GM21423 (cell line): ENCODE results near the gene PCCA.
"Not testable (repeated sequence)": the region's sequence is repeated elsewhere in the genome, so short reads cannot be mapped to it uniquely, and the experiment has no call there.

ENCODE experiments used
- ATAC-seq: cut with Tn5 transposase; IDR thresholded peaks from one replicate; pipeline ENCODE4 v1.9.1; 2021; ENCODE audit warnings: mild to moderate bottlenecking, moderate library complexity; ENCODE audit not compliant: unreplicated experiment

Gene PCCA

DNA sequence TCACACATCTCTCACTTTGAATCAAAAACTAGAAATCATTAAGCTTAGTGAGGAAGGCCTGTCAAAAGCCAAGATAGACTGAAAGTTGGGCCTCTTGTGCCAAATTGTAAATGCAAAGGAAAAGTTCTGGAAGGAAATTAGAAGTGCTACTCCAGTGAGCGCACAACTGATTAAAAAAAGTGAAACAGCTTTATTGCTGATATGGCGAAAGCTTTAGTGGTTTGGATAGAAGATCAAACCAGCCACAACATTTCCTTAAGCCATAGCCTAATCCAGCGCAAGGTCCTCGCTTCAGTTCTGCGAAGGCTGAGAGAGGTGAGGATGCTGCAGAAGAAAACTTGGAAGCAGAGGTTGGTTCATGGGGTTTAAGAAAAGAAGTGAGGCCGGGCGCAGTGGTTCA, 7.6 kb downstream of the PCCA start:
- no peak for ATAC-seq

DNA sequence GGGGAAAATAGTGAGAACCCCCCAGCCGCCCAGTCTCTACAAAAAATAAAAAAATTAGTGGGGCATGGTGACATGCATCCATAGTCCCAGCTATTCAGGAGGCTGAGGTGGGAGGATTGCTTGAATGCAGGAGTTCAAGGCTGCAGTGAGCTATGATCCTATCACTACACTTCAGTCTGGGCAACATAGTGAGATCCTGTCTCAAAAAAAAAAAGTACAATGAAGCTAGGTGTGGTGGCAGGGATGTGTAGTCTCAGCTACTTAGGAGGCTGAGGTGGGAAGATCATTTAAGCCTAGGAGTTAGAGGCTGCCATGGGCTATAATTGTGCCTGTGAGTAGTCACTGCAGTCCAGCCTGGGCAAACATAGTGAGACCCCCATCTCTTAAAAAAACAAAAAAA, 8.9 kb downstream of the PCCA start:
- ATAC-seq, result no peak

DNA sequence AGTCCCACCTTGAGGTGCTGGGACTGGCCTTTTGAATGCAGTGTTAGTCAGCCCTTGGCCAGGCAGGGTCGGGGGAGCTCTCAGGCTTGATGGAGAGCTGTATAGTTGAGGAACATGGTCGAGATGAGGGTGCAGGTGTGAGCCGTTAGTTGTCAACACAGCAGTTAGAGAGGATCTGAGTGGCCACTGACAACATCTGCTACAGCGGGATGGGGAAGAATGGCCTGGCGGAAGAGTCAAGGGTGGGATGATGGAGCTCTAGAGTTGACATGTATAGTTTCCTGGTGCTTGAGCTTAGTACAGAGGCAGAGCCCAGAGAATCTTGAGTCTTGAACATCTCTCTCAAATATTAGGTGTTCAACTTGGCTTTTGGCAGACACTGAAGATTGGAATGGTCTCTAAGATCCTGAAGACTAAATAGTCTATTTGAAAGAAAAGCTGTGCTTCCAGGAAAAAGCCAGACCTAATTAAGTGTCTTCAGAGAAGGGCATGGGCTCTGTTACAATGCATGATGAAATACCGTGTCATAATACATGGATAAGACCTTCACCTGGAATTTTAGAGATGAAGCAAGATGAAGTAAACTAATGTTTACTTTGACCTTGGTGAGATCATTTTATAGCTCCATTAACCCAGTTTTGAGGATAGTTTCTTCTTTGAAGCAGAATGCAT, 9.7 kb downstream of the PCCA start:
- ATAC-seq, result no peak

DNA sequence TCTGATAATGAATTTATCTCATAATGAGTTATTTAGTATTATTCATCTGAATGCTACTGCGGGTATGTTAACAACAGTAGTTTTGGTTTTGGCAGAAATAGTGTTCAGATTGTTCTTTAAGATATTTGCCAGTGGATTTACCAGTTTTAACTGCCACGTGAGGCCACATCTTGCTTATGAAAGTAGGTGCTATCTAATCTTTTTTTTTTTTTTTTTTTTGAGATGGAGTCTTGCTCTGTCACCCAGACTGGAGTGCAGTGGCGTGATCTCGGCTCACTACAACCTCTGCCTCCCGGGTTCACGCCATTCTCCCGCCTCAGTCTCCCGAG, 10.2 kb downstream of the PCCA start:
- ATAC-seq, result not testable (repeated sequence)

DNA sequence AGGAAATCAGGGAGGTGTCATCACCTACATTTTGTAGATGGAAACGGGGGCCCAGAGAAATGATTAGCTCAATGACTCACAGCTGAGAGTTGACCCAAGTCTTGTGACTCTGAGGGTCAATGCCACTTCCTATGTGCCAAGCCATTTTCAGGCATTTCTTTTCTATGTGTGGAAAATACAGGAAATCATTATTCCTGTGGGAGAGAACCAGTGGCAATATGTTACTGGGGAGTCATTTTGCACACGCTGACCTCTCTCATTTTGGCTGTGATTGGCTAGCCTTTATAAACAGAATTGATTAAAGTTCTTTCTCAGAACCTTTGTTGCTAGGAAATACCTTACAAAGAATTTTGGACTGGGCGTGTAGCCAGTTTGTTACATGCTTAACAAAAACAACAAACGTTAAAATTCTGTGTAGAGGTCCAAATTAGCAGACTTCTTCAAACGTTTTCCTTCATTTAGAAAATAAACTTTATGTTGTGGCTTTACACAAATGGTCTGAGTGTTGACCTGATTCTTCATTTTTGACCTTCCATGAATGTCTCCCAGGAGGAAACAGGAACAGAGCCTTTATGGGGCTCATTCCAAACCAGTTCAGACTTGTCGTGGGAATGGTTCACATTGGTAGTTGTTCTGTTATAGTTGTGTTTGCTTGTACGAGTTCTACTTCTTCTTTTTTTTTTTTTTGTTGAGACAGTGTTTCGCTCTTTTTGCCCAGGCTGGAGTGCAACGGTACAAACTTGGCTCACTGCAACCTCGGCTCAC, 11.4 kb downstream of the PCCA start:
- ATAC-seq, result no peak

DNA sequence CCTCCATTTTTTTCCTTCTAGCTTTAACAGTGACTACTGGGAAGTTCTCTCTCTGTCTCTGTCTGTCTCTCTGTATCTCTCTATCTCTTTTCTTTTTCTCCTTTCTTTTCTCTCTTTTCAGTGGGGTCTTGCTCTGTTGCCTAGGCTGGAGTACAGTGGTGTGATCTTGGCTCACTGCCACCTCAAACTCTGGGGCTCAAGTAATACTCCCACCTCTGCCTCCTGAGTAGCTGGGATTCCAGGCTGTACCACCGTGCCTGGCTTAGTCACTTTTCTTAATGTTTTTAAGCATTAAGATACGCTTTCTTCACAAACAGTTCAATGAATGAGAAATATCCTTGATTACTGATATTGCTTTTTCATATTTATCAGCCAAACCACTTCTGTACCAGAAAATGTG, 13.1 kb downstream of the PCCA start:
- no peak for ATAC-seq

DNA sequence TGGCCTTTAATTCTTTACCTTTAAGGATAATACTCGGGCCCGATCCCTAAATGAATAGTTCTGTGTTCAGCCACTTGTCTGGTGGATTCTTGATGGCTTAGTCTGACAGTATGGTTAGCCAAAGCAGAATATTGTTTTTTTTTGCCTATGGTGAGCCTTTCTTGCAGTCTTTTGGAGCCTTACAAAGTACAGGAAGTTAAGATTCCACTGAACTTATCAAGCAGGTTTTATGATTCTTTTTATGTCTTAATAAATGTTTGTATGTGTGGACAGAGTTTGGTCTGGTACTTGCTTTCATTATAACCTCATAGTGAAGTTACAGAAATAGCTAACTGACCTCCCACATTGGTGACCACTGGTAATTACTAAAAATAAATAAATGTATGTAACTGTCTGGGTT, 17.1 kb downstream of the PCCA start:
- no peak for ATAC-seq

DNA sequence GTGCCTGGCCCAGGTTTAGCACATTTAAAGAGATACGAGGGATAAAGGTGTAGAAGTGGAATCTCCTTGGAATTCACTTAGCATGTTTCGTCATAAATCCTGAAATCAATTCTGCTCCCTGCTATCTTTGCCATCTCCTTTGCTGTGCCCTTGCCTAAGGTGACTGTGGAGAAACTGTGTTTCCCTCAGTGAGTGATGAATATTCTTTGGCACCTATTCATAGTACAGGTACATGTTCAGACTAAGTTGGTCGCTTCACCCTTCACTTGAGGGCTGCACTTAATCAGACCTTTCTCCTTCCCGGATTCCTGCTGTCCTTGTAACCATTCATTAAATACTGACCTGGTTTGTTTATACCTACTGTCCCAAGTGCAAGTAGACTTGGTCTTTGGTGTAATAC, 17.8 kb downstream of the PCCA start:
- ATAC-seq, result no peak

DNA sequence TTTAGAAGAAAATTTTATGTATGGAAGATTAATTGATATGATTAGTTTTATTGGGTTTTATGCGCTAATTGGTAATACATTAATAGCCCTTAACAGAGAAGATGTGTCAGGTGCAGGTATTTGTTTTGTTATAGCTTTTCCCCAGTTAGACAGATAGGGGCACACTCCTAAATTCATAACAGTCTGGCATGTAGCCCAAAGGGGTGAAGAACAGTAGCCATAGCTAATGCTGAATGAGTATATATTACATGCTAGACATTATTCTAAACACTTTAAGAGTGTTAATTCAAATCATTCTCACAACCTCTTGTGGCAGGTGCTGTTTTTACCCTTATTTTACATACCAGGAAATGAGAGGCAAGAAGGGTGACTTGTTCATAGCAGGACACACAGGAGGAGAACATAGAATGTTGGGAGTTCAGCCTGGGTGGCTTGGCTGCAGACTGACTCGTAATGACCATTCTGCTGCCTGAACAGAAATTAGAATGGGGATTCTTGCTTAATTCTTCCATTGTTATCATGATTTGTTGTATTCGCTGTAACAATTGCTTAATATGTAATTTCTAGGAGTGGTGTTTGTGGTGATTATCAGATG, 20.1 kb downstream of the PCCA start:
- peak; percentile 77 for ATAC-seq

DNA sequence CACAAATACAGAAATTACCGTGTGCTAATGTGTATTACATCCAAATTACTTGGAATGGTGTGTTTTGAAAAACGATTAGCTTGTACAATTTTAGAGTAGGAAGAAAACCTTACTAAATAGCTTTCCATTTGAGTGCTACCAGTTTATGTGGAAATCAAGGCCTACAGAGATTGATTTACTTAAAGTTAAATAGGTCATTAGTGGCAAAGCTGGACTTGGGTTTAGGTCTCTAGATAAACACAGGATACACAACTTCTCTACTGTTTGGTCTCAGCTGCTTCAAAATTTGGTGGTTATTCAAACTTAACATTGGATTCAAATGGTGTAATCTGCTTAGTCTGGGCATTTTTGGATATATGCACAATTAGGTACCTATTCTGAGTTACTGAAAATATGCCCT, 21.4 kb downstream of the PCCA start:
- no peak for ATAC-seq

DNA sequence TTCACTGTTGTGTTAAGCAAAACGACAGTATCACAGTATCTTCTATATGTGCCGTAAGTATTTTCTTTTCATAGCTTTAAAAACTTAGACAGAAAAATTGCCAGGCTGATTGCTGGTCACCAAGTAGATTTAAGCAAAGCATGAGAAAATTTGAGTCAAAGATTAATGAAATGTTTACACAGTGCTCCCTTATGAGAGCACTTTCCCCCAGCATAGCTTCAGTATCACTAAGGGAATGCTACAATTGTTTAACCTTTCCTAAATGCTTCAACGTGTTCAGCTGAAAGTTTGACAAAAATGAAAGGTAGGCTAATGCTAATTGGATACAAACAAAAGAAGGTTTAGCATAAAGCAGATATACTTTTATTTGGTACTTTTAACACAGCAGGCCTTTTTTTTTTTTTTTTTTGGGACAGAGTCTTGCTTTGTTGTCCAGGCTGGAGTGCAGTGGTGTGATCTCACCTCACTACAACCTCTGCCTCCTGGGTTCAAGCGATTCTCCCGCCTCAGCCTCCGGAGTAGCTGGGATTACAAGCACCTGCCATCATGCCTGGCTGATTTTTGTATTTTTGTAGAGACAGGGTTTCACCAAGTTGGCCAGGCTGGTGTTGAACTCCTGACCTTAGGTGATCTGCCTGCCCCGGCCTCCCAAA, 23.4 kb downstream of the PCCA start:
- no peak for ATAC-seq

DNA sequence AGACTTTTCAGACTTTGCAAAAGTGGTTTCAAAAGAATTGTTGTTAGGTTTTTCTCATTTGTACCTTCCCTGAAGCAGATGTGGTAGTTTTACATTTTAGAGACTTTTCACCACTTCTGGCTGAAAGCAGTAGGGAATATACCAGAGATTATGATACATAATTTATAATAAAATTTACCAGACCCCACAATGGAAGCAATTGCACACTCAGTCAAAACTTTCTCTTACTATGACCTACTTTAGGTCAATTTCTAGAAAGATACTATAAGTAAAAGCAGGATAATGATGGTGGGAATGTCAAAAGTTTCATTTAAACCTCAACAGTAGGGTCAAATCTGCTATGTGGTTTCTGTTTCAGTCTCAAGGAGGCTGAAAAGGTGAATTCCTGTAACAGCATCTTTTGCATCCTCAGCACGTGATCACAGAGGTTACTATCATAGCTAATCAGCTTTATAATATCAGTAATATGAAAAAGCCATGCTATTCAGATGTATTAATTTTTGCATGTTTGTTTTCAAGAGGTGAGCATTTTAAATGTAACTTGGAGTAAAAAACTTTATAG, 26.9 kb downstream of the PCCA start:
- ATAC-seq, result peak; percentile 81

DNA sequence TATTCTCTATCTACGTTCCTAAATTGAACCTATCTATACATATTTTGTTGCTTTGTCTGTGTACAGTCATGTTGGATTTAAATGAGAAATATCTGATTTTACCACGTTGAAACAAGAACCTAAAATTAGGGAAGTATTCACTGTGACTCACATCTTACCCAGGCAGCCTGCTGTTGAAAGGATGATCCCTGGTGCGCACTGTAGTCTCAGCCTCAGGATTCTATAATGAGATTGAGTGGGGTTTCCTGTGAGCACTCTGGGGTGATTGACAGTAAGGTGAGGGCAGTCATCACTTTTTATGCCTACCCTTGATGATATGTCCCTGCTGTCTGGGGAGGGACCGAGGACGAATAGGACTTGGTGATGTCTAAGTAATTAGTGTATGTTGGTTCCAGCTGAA, 35.4 kb downstream of the PCCA start:
- ATAC-seq, result no peak

DNA sequence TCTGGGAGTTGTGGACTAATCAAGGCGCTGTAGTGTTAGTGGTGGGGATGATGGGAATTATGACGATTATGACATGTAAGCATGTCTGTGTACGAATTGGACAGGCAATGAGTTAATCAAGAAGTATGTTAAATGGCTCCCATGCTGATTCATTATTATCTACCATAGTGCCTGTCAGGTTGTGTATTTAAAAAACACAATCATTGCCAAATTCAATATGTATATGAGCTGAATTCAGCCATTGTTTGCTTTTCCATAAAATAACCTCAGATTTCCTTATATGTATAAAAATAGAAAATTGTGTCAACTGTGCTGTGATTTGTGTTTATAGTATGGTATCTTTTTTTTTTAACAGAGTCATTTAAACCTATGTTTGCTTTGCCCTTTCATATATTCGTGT, 37.1 kb downstream of the PCCA start:
- no peak for ATAC-seq

DNA sequence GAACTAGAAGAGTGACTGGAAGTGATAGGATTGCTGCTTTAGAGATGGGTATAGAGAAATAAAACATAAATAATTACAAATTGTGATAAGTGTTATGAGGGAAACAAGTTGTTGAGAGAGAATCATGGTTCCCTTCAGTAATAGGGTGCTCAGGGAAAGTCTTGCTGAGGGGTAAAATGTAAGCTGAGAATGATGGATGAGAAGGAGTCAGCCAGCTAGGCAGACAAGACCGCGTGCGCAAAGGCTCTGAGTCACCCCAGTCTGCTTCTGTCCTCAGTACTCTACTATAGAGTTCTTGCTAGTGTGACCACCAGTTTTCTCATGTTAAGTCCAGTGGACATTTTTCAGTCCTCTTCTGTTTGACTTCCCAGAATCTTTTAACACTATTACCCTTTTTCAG, 39.5 kb downstream of the PCCA start:
- ATAC-seq, result no peak

DNA sequence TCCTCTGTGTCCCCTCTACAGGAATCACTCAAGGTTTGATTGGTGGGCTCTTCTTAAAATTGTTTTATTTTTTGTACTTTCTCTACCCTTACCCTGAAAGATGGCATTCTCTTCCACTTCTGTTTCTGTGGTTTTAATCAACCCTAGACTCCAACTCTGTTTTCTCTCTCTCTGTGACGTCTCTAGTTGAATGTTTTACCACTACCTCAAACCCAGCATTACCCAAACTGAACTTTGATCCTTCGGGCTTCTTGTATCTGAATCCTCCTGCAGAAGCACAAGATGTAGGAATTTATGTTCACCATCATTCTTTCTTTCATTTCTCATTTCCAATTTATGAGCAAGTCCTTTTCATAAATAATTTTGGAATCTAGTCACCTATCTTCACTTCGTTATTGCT, 39.9 kb downstream of the PCCA start:
- ATAC-seq, result no peak

DNA sequence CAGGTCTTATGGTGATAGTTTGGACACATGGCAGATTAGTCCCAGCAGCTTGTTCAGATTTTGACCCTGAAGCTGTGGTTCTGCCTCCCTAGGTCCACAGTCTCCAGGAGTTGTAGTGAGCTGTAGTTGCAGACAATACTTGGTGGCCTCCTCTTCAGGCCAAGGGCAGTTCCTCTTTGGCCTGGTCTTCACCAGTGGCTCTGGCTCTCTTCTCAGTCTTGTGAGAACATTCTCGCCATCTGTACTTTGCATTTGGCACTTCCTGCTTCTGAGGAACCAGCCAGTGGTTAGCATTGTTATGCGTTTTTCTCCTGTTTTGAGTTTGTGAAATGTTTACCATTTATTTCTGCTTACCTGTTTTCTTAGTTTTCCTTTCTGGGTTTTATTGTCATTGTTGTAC, 40.7 kb downstream of the PCCA start:
- peak; percentile 92 for ATAC-seq

DNA sequence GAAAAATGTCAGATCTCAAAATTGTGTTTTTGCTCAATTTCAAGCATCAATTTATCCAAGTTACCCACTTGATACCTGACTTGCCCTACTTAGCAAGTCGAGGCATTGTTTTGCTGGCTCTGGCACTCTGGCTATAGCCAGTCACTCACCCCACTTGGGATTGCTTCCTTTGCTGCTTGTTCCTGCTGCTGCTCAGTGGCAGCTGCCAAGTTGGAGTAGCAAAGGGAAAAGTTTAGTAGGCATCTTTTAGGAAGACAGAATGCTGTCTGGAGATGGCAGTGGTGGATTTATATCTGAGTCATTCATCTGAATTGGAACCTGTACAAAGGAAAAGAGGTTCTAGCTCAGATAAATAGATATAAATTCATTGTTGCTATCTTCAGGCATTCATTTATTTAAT, 41.2 kb downstream of the PCCA start:
- ATAC-seq, result no peak

DNA sequence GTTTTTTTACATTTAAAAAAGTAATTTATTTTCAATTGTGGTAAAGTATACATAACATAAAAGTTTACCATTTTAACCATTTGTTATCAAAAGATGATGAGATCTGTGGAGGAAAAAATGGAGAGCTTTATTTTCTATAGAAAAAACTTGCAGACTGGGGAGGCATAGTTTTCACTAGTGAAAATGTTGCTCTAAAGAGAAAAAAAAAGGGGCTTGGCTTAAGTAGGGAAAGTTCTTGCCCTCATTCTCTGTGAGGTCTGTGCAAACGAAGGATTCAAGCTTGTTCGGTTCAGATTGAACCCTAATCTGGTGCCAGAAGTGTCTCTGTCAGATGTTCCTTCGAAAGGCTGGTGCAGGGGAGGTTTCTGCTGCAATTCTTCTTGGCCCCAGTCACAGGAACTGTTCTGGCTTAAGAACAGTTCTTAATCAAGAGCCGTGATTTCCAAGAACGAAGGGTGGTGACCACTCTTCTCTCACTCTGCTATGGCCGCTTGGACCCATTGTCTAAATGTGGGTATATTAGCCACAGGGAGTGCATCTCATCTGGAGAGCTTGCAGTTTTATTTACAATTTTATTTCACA, 42.1 kb downstream of the PCCA start:
- no peak for ATAC-seq

DNA sequence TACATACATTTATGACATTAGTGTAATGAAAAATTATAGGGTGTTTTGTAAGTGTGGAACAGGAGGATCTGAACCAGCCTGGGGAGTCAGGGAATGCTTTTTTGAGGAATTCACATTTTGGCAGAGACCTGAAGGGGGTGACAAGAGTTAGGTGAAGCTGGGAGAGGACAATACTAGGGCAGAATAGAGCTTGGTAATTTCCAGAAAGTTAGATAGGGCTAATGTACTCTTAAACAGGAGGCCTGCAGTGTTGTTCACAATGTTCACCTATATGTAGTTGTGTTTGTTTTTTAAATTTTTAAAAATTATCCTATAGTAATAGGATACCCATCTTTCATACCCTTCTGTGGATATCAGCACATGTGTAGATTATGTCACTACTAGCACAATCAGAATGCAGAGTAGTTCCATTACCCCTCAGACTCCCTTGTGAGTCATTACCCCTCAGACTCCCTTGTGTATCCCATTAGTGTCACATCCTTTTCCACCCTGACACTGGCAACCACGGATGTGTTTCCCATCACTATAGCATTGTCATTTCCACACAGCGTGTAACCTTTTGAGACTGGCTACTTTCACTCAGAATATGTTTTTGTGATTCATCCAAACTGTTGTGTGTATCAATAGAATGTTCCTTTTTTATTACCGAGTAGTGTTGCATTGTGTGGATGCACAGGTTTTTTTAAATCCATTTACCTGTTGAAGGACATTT, 43.1 kb downstream of the PCCA start:
- no peak for ATAC-seq
